Breast epithelium (tissue), 4 donors: ENCODE measurements around the gene MYO3B. TPM values are rescaled to one million over a fixed set of nuclear protein-coding genes. Genes with fewer than 3 reads are reported as not detected.

Source experiments
- DNase-seq, 2 donors: peaks; one replicate each; pipeline ENCODE4 v3.0.0-alpha.2; 2019; ENCODE audit warnings: low spot score in 2 of 2
- H3K27ac ChIP-seq, 2 donors: fragments of 200-600 bp; sonication (generic) in 1 of 2; one replicate each; pipeline ENCODE4 v1.5.1; 2016 to 2019; ENCODE audit warnings: mild to moderate bottlenecking in 1 of 2
- H3K27me3 ChIP-seq, 2 donors: fragments of 200-600 bp; sonication (generic) in 1 of 2; one replicate each; pipeline versions ENCODE4 v1.5.1 to v1.6.0; 2017 to 2019; ENCODE audit warnings: control low read depth in 1 of 2, mild to moderate bottlenecking in 1 of 2
- H3K36me3 ChIP-seq: fragments of 200-600 bp; one replicate; pipeline ENCODE4 v1.5.1; 2019
- H3K4me1 ChIP-seq, 2 donors: fragments of 200-600 bp; sonication (generic); one replicate each; pipeline ENCODE4 v1.5.1; 2016 to 2019; ENCODE audit warnings: control low read depth in 1 of 2
- H3K4me3 ChIP-seq, 3 donors: fragments of 200-600 bp; sonication (generic); 1 replicate in 2 of 3; 2 replicates in 1 of 3; pipeline ENCODE4 v1.5.1; 2016 to 2019; ENCODE audit warnings: mild to moderate bottlenecking in 3 of 3, moderate library complexity in 2 of 3
- H3K9me3 ChIP-seq, 2 donors: fragments of 200-600 bp; sonication (generic) in 1 of 2; one replicate each; pipeline ENCODE4 v1.5.1; 2016 to 2019; ENCODE audit warnings: control low read depth in 1 of 2
- CTCF ChIP-seq, 3 donors: fragments of 450-650 bp; IDR thresholded peaks; one replicate each; pipeline ENCODE4 v1.5.1; 2016 to 2017; ENCODE audit warnings: antibody characterized with exemption in 3 of 3, mild to moderate bottlenecking in 3 of 3, moderate library complexity in 3 of 3
- POLR2A ChIP-seq: fragments of 450-650 bp; IDR thresholded peaks from one replicate; pipeline ENCODE4 v1.6.1; 2016; ENCODE audit warnings: antibody characterized with exemption, mild to moderate bottlenecking, moderate library complexity
- POLR2AphosphoS5 ChIP-seq, 3 donors: sonication (generic); formaldehyde crosslinking; IDR thresholded peaks; one replicate each; pipeline ENCODE4 v1.6.1; 2017; ENCODE audit warnings: antibody characterized with exemption in 3 of 3
- intact Hi-C: fragments of 100-400 bp; cut with DNase I; formaldehyde crosslinking; loops from one replicate; pipeline ENCODE4 v1.15.1; 2023; ENCODE audit warnings: low total_unique reads
- total RNA-seq, 3 donors: library from RNA; depleted of rRNA; stranded (reverse); fragments of >200 nt; gene quantifications; one replicate each; pipeline ENCODE4 v1.1.0, GENCODE V29; 2016

Gene MYO3B
- total RNA-seq, 3 donors from 2014 or later, result 0.15 to 0.98 (median 0.16) TPM

GRCh38 chr2:170409164-170409535, 231.2 kb downstream of the MYO3B start:
- Histone ChIP-seq H3K9me3 (no peaks in the 10 kb centered on the region), H3K4me3 (peak overlapping the region in 1 of 3 donors; percentile 48), H3K36me3 (no peaks in the 10 kb centered on the region), H3K27me3 (no peaks in the 10 kb centered on the region), H3K27ac (no peak overlapping the region), H3K4me1 (peaks cover 0 to 2% of the 10 kb centered on the region in 2 donors)
- peak; percentile 23 to 64 for DNase-seq
- TF ChIP-seq POLR2AphosphoS5 (IDR thresholded peaks at IDR 0.05) (no peak), CTCF (IDR thresholded peaks at IDR 0.05) (peak; percentile 76 to 79 (median 78))
- intact Hi-C loops, result no loop called here

- Histone ChIP-seq H3K4me3 (no peak overlapping the region), H3K9me3 (peaks cover 0 to 10% of the 10 kb centered on the region in 2 donors), H3K27ac (no peak overlapping the region), H3K27me3 (no peaks in the 10 kb centered on the region), H3K36me3 (no peaks in the 10 kb centered on the region), H3K4me1 (peaks cover 0 to 2% of the 10 kb centered on the region in 2 donors)
- DNase-seq, result no peak
- intact Hi-C loops, result no loop called here
- no peak for TF ChIP-seq CTCF (IDR thresholded peaks at IDR 0.05)
- no peak for TF ChIP-seq POLR2AphosphoS5 (IDR thresholded peaks at IDR 0.05)
- TF ChIP-seq POLR2A, result no peak
Observed at GRCh38 chr2:170411660-170412059, 233.7 kb downstream of the MYO3B start.

- Histone ChIP-seq H3K9me3 (no peaks in the 10 kb centered on the region), H3K36me3 (no peaks in the 10 kb centered on the region), H3K4me1 (no peaks in the 10 kb centered on the region), H3K27me3 (no peaks in the 10 kb centered on the region), H3K27ac (peak overlapping the region in 1 of 2 donors; percentile 32), H3K4me3 (peak overlapping the region in 1 of 3 donors; percentile 21)
- intact Hi-C loops, result no loop called here
- TF ChIP-seq POLR2A (no peak), POLR2AphosphoS5 (IDR thresholded peaks at IDR 0.05) (no peak), CTCF (IDR thresholded peaks at IDR 0.05) (no peak)
- no peak for DNase-seq
Observed at GRCh38 chr2:170420961-170421687, 243.2 kb downstream of the MYO3B start.

GRCh38 chr2:170423919-170424318, 246.0 kb downstream of the MYO3B start:
- H3K4me1 ChIP-seq, result no peaks in the 10 kb centered on the region
- no peak overlapping the region for H3K4me3 ChIP-seq
- no peaks in the 10 kb centered on the region for H3K36me3 ChIP-seq
- H3K9me3 ChIP-seq, result no peaks in the 10 kb centered on the region
- no peak for DNase-seq
- intact Hi-C loops, result no loop called here
- TF ChIP-seq POLR2A (no peak), POLR2AphosphoS5 (IDR thresholded peaks at IDR 0.05) (no peak), CTCF (IDR thresholded peaks at IDR 0.05) (no peak)
- H3K27me3 ChIP-seq, result no peaks in the 10 kb centered on the region
- no peak overlapping the region for H3K27ac ChIP-seq

GRCh38 chr2:170425281-170425751, 247.4 kb downstream of the MYO3B start:
- DNase-seq, result no peak
- Histone ChIP-seq H3K36me3 (no peaks in the 10 kb centered on the region), H3K9me3 (no peaks in the 10 kb centered on the region), H3K4me3 (no peak overlapping the region), H3K27me3 (no peaks in the 10 kb centered on the region), H3K4me1 (no peaks in the 10 kb centered on the region), H3K27ac (peak overlapping the region in 1 of 2 donors; percentile 28)
- intact Hi-C loops, result no loop called here
- TF ChIP-seq POLR2AphosphoS5 (IDR thresholded peaks at IDR 0.05), result no peak
- TF ChIP-seq POLR2A, result no peak
- TF ChIP-seq CTCF (IDR thresholded peaks at IDR 0.05), result no peak
